ENCODE data around the gene VEZF1.
A peak's percentile ranks its signal among the peaks of the same experiment; 100 is the strongest.
"Not testable (repeated sequence)": the region's sequence is repeated elsewhere in the genome, so short reads cannot be mapped to it uniquely, and the experiment has no call there.

The VEZF1 gene

GRCh38 chr17:57959929-57960328 is 28.1 kb downstream of the VEZF1 start:
- Histone ChIP-seq H3K4me3 (IDR thresholded peaks at IDR 0.05; ENCODE audit: insufficient read depth, low read depth, low read length) (no peak overlapping the region), H3K9ac (no peak overlapping the region), H4K20me1 (ENCODE audit: insufficient read depth) (no peaks in the 10 kb centered on the region), H3K27ac (no peak overlapping the region), H2AFZ (ENCODE audit: low read depth) (no peak overlapping the region), H3K27me3 (ENCODE audit: insufficient read depth, low read depth) (peaks cover 26% of the 10 kb centered on the region), H3K79me2 (ENCODE audit: insufficient read depth, low read depth) (no peaks in the 10 kb centered on the region), H3K36me3 (ENCODE audit: insufficient read depth) (no peaks in the 10 kb centered on the region), H3K4me1 (ENCODE audit: low read depth, poor library complexity, severe bottlenecking) (peaks cover 23% of the 10 kb centered on the region), H3K4me2 (no peak overlapping the region)
- no peak for TF ChIP-seq CTCF (conservative IDR thresholded peaks at IDR 0.05; ENCODE audit: low read depth, low read length)

GRCh38 chr17:57958391-57958790 is 29.7 kb downstream of the VEZF1 start:
- not testable (repeated sequence) for H3K79me2 ChIP-seq (ENCODE audit: insufficient read depth, low read depth); H4K20me1 ChIP-seq (ENCODE audit: insufficient read depth); H3K36me3 ChIP-seq (ENCODE audit: insufficient read depth); H2AFZ ChIP-seq (ENCODE audit: low read depth); H3K4me2 ChIP-seq; H3K9ac ChIP-seq; H3K27ac ChIP-seq; H3K4me3 ChIP-seq (IDR thresholded peaks at IDR 0.05; ENCODE audit: insufficient read depth, low read depth, low read length)
- Histone ChIP-seq H3K27me3 (ENCODE audit: insufficient read depth, low read depth) (peaks cover 40% of the 10 kb centered on the region), H3K4me1 (ENCODE audit: low read depth, poor library complexity, severe bottlenecking) (peaks cover 23% of the 10 kb centered on the region)

GRCh38 chr17:57957886-57958285 is 30.2 kb downstream of the VEZF1 start:
- no peak overlapping the region for H3K4me2 ChIP-seq
- H3K36me3 ChIP-seq (ENCODE audit: insufficient read depth): no peaks in the 10 kb centered on the region
- H3K4me1 ChIP-seq (ENCODE audit: low read depth, poor library complexity, severe bottlenecking): peaks cover 23% of the 10 kb centered on the region
- TF ChIP-seq CTCF (conservative IDR thresholded peaks at IDR 0.05; ENCODE audit: low read depth, low read length): no peak
- no peak overlapping the region for H3K9ac ChIP-seq
- H2AFZ ChIP-seq (ENCODE audit: low read depth): no peak overlapping the region
- no peaks in the 10 kb centered on the region for H4K20me1 ChIP-seq (ENCODE audit: insufficient read depth)
- H3K79me2 ChIP-seq (ENCODE audit: insufficient read depth, low read depth): no peaks in the 10 kb centered on the region
- no peak overlapping the region for H3K27ac ChIP-seq
- peaks cover 45% of the 10 kb centered on the region for H3K27me3 ChIP-seq (ENCODE audit: insufficient read depth, low read depth)
- no peak overlapping the region for H3K4me3 ChIP-seq (IDR thresholded peaks at IDR 0.05; ENCODE audit: insufficient read depth, low read depth, low read length)

GRCh38 chr17:57957120-57957850 is 30.8 kb downstream of the VEZF1 start:
- no peak for TF ChIP-seq CTCF (conservative IDR thresholded peaks at IDR 0.05; ENCODE audit: low read depth, low read length)
- Histone ChIP-seq H3K36me3 (ENCODE audit: insufficient read depth) (no peaks in the 10 kb centered on the region), H3K79me2 (ENCODE audit: insufficient read depth, low read depth) (no peaks in the 10 kb centered on the region), H3K4me1 (ENCODE audit: low read depth, poor library complexity, severe bottlenecking) (peaks cover 23% of the 10 kb centered on the region), H3K4me2 (peak overlapping the region; percentile 99; the same call in 1 of the 2 replicates), H2AFZ (ENCODE audit: low read depth) (no peak overlapping the region), H4K20me1 (ENCODE audit: insufficient read depth) (no peaks in the 10 kb centered on the region), H3K27ac (no peak overlapping the region), H3K4me3 (IDR thresholded peaks at IDR 0.05; ENCODE audit: insufficient read depth, low read depth, low read length) (no peak overlapping the region), H3K27me3 (ENCODE audit: insufficient read depth, low read depth) (peaks cover 51% of the 10 kb centered on the region), H3K9ac (no peak overlapping the region)
